HG03280 (cell line): ENCODE data around the gene RRM1.
"Not testable (repeated sequence)": the region's sequence is repeated elsewhere in the genome, so short reads cannot be mapped to it uniquely, and the experiment has no call there.

ENCODE experiments used
- ATAC-seq: cut with Tn5 transposase; IDR thresholded peaks from one replicate; pipeline ENCODE4 v1.9.1; 2021; ENCODE audit warnings: mild to moderate bottlenecking, moderate library complexity; ENCODE audit not compliant: unreplicated experiment

Gene RRM1

GRCh38 chr11:4076774-4077173, 17.8 kb upstream of the RRM1 start:
- no peak for ATAC-seq

- no peak for ATAC-seq
Measured at GRCh38 chr11:4083198-4083597, 11.4 kb upstream of the RRM1 start.

GRCh38 chr11:4084406-4085125, 10.0 kb upstream of the RRM1 start:
- no peak for ATAC-seq

- ATAC-seq = no peak
Measured at GRCh38 chr11:4085575-4085974, 9.0 kb upstream of the RRM1 start.

- ATAC-seq = no peak
Measured at GRCh38 chr11:4086575-4087353, 7.8 kb upstream of the RRM1 start.

GRCh38 chr11:4087551-4087950, 7.0 kb upstream of the RRM1 start:
- no peak for ATAC-seq

- no peak for ATAC-seq
Measured at GRCh38 chr11:4090258-4090657, 4.3 kb upstream of the RRM1 start.

GRCh38 chr11:4092026-4092425, 2.6 kb upstream of the RRM1 start:
- no peak for ATAC-seq

- no peak for ATAC-seq
Measured at GRCh38 chr11:4093519-4094347, 866 bp upstream of the RRM1 start.

- no peak for ATAC-seq
Measured at GRCh38 chr11:4095509-4096230, 1.1 kb downstream of the RRM1 start.

- ATAC-seq = no peak
Measured at GRCh38 chr11:4098026-4098621, 3.5 kb downstream of the RRM1 start.

GRCh38 chr11:4102711-4103110, 8.1 kb downstream of the RRM1 start:
- no peak for ATAC-seq

- no peak for ATAC-seq
Measured at GRCh38 chr11:4103269-4103668, 8.7 kb downstream of the RRM1 start.

- ATAC-seq = no peak
Measured at GRCh38 chr11:4105916-4106315, 11.3 kb downstream of the RRM1 start.

- ATAC-seq = no peak
Measured at GRCh38 chr11:4111834-4112233, 17.2 kb downstream of the RRM1 start.

GRCh38 chr11:4115128-4115527, 20.5 kb downstream of the RRM1 start:
- ATAC-seq = no peak

- ATAC-seq = no peak
Measured at GRCh38 chr11:4118107-4118506, 23.5 kb downstream of the RRM1 start.

- no peak for ATAC-seq
Measured at GRCh38 chr11:4123218-4123617, 28.6 kb downstream of the RRM1 start.

- no peak for ATAC-seq
Measured at GRCh38 chr11:4125141-4125540, 30.5 kb downstream of the RRM1 start.

- no peak for ATAC-seq
Measured at GRCh38 chr11:4127357-4127756, 32.8 kb downstream of the RRM1 start.

GRCh38 chr11:4130219-4130618, 35.6 kb downstream of the RRM1 start:
- ATAC-seq = not testable (repeated sequence)
